Activated CD4-positive, alpha-beta T cell treated with anti-CD3 and anti-CD28 coated beads, Interleukin-2, amount 50 U/mL, for 24 hours (primary cell): ENCODE data around the gene ZNRF4.
A peak's percentile ranks its signal among the peaks of the same experiment; 100 is the strongest.
"Not testable (repeated sequence)": the region's sequence is repeated elsewhere in the genome, so short reads cannot be mapped to it uniquely, and the experiment has no call there.

Experiments used
- DNase-seq, 2 donors: peaks; one replicate each; pipeline ENCODE4 v3.0.0-alpha.2; 2020; ENCODE audit warnings: low read depth in 1 of 2, low spot score in 1 of 2

The ZNRF4 gene

DNA sequence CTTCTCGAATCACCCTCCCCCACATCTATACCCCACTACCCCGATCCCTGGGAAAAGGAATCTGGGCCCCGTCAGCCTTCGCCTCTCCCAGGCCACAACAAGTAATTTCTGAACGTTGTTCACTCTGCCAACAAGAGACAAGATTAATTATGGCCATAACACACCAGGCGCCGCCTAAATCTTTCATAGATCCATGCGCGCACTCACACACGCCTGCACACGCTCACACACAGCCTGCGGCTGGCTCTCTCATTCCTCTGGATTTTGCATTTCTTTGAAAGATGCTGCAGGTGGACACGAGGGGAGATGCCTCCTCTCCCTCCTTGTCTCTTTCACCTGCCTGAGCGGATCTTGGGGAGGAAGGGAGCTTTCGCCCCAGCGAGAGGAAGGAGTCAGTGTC lies 17.1 kb downstream of the ZNRF4 start:
- DNase-seq: no peak

DNA sequence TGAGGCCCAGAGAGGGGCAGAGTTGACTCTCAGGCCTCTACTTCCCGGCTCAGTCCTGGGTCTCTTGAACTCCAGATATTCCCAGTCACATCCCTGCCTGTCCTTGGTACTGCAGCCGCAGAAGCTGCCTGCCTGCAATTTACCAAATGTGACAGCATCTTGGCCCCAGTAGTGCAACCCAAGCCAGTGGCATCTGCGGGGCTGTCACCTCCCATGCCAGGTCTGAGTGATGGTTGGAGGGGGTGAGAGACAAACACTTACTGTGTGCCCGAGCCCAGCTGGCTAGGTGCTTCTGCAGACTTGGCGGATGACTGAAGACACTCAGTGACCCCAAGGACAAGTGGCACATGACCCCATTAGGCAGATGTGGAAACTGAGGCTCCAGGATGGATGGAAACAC lies 18.4 kb downstream of the ZNRF4 start:
- no peak for DNase-seq

DNA sequence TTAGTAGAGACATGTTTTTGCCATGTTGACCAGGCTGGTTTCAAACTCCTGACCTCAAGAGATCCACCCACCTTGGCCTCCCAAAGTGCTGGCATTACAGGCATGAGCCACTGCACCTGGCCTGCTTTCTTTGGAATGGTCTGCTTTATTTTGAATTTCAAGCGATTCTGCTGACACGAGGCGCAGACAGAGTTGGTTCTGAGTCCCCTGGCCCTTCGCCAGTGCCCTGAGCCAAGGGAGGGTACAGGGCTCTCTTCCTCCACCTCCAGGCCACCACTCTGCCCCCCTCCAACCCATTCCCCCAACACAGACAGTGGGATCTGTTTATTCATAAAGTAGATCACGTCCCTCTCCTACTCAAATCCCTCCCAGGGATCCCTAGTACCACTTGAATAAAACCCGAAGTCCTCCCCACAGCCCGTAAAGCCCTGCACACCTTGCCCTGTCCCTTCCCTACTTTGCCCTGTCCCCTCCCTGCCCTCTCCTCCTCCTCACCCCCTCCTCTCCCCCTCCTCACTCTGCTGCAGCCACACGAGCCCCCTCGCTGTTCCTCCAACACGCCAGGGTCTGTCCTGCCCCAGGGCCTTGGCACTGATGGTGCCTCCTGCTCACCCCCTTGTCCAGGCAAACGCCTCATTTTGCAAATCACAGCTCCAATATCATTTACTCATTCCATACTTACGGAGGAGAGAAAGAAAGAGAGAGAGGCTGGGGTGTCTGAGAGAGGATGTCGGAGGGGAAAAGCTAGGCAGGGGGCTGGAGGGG lies 22.4 kb downstream of the ZNRF4 start:
- no peak for DNase-seq

DNA sequence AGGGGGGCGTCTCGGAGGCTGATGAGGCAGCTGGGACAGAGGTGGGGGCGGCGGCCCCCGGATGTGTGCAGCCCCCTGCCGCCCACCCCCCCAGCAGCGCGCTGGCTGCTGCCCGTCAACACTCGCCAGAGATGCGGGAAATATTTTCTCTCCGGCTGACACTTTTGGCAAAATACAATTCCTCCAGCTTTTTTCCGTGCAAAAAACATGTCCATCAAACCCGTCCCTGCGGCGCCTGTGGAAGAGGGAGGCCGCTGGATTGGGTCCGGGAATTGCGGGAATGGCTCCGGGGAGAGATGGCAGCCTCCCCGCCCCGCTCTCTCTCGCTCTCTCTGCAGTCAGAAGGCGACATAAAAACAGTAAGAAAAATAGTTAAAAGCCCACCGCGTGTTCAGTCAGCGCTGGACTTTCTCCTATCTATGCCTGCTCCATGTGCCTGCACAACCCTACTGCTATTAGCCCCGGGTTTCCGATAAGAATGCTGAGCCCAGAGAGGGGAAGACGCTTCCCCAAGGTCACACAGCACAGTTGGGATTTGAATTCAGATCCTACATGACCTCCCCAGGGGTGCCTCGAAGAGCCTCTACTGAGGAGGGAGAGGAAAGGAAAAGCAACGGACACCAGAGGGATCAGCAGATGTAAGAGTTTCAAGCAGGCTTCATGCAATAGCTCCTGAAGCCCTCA lies 23.2 kb downstream of the ZNRF4 start:
- no peak for DNase-seq

DNA sequence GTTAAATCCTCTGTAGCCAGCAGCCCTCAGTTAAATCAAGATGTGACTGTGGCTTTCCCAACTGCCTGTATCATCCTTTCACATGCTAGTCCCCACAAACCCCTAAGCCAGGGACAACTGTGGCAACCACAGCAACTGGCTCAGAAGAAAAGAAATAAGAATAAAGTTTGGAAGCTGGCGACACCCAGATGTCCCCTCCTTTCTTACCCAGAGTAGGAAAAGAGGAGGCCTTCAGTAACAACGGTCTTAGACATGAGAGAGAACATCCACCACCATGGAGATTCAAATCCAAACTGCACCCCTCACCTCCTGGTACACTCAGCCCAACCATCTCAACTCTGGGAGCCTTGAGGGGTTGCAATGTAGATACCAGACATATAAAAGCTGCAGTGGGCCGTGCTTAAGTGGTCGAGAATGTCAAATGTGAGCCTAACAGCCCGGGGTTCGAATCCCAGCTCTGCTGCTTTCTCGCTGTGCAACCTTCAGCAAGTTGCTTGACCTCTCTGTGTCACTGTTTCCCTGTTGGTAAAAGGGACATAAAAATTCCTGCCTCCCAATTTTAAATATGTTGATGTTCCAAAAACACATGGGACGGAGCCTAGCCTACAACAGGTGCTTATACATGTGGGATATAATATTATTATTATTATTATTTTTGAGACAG lies 23.8 kb downstream of the ZNRF4 start:
- no peak for DNase-seq

DNA sequence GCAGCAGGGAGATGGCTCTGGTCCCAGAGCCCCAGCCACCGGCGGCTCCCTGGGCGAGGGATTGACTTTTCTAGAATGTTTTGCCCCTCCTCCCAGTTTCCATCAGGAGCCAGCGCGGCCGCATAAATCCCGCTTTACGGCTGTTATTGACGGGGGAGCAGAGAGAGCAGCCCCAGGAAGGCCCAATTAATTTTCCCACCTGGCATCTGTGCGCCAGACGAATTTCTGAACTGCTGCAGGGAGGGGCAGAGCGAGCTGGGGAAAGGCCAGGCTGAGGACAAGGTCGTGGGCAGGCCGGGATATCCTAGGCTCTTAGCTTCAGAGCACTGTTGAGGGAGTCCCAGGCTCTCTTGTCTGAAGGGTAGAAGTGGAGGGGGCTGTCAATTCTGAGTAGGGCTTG lies 24.7 kb downstream of the ZNRF4 start:
- no peak for DNase-seq

DNA sequence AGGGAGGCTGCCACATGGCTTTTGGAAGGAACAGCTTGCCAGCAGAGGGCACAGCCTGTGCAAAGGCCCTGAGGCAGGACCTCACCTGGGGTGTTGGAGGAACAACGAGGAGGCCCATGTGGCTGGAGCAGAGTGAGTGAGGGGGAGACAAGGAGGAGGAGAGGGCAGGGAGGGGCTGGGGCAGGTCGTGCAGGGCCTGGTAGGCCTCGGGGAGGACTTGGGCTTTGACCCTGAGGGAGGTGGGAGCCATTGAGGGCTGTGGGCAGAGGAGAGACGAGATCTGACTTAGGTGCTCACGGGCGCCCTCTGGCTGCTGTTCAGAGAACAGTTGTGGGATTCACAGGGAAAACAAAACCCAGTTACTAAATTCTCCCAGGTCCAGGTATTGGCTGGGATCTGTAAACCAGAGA lies 25.2 kb downstream of the ZNRF4 start:
- DNase-seq: peak in 1 of 2 donors; percentile 2

DNA sequence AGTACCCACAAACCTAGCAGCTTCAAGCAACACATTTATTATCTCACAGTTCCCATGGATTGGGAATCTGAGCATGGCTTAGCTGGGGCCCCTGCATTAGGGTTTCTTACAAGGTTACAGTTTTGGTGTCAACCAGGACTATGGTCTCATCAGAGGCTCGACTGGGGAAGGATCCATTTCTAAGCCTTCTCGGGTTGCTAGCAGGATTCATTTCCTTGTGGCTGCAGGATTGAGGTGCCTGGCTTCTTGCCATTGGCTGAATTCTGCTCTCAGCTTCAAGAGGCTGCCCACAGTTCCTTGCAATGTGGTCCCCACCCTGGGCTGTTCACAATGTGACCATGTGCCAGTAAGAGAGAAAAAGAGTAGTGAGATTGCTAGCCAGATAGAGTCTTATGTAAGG lies 26.7 kb downstream of the ZNRF4 start:
- DNase-seq: no peak

DNA sequence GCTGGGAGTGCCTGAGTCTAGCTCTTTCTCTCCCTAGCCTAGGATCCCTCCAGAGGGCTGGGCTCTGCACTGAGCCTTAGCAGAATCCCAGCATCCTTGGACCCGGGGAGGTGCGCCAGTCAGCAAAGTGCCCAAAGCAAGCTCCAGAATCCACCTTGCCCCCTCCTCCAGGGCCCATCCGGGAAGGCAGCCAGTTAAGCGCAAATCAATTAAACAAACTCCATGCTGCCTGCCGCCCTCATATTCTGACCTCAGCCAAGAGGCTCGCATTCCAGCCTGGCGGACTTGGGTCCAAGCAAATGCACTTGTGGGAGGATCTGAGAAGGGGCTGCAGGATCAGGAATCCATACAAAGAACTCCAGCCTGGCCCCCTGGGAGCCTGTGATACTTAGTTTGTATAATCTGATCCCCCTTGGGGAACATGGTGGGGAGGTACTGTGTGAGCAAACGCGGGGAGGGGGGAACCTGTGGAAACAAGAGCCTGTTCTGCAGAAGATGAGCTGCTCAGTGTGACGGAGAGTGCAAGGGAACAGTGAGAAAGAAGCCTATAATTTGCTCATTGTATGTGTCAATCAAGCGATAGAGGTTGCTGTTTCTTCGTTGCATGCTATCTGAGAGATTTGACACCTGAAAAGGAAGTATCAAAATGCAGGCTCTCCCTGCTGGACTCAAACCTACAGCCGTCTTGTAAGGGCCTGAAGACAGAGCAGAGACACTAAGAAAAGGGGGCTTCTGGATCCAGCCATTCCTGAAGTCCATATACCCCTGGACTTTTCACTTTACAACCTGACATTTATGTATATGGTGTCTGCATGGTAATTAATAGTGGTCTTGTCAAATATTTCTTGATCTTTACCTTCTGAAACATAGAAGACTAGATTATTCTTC lies 29.4 kb downstream of the ZNRF4 start:
- no peak for DNase-seq

DNA sequence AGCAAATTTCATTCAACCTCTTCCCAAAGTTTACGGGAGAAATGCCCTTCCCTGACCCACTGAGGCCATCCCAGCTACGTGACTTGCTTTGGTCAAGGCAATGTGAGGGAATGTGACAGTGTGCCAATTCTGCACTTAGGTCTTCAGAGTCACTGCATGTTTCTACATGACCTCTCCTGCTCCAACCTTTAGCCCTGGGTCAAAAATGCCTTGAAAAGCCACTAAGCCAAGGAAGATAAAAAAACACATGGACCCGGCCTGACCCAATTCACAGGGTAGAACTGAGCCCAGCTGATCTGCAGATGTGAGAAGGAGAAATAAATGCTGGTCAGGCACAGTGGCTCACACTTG lies 30.0 kb downstream of the ZNRF4 start:
- no peak for DNase-seq

DNA sequence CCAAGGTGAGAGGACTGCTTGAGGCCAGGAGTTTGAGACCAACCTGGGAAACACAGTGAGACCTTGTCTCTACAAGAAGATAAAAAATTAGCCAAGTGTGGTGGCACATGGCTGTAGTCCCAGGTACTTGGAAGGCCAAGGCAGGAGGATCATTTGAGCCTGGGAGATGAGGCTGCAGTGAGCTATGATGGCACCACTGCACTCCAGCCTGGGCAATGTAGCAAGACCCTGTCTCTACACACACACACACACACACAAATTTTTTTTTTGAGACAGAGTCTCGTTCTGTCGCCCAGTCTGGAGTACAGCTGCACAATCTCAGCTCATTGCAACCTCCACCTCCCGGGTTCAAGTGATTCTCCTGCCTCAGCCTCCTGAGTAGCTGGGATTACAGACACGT lies 30.4 kb downstream of the ZNRF4 start:
- DNase-seq: not testable (repeated sequence)

DNA sequence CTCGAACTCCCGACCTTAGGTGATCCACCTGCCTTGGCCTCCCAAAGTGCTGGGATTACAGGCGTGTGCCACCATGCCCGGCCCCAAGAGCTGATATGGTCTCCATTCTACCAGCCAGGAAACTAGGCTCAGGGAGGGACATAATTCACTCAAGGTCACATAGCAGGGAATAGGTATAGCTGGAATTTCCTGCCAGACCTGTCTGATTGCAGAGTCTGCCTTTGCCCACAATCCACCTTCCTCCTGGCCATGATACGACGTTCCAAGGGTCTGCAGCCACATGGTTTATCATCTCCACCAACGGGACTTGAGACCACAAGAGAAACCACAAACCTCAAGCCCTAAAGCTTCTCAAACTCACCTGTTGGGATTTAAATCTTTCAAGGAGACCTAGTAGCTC lies 32.0 kb downstream of the ZNRF4 start:
- DNase-seq: no peak

DNA sequence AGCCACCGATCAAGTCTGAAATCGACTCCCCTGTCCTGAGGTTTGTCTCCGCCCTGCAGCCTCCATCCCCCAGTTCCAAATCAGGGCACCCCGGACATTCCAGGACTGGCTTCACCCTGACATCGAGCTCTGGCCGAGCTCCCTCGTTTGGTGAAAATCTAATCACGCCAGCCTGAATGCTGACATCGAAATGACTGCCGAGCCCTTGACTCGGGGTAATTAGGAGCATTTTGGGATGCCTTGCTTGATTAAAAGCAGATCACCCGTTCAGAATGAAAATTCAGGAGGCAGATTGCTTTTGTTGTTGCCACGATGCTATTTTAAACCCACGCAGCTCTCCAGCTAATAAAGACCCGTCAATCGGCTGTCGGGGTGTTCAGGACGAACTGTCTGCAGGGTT lies 34.3 kb downstream of the ZNRF4 start:
- no peak for DNase-seq

DNA sequence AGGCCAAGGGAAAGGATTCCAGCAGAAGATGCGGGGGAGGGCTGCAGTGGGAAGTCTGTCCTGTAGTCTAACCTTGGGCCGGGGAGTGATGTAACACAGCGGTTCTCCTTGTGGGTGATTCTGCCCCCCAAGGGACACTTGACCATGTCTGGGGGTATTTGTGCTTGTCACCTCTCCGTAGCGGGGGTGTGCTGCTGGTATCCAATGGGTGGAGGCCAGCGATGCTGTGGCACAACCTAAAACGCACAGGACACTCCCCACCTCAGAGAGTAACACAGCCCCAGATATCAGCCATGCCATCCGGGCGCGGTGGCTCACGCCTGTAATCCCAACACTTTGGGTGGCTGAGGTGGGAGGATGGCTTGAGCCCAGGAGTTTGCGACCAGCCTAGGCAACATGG lies 36.3 kb downstream of the ZNRF4 start:
- no peak for DNase-seq

DNA sequence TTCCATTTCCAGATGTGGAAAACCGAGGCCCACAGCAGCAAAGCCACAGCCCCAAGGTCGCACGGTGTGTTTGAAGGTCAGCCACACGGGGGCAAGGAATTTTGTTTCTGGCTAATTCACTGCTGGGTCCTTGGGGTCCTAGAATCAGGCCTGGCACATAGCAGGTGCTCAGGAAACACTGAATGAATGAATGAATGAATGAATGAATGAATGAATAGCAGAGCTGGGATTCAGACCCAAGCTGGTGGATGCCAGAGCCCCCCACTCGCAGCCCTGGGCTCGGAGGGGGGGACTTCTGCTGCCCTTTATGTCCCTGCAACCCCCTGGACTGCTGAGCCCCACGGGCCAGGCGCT lies 37.0 kb downstream of the ZNRF4 start:
- no peak for DNase-seq

DNA sequence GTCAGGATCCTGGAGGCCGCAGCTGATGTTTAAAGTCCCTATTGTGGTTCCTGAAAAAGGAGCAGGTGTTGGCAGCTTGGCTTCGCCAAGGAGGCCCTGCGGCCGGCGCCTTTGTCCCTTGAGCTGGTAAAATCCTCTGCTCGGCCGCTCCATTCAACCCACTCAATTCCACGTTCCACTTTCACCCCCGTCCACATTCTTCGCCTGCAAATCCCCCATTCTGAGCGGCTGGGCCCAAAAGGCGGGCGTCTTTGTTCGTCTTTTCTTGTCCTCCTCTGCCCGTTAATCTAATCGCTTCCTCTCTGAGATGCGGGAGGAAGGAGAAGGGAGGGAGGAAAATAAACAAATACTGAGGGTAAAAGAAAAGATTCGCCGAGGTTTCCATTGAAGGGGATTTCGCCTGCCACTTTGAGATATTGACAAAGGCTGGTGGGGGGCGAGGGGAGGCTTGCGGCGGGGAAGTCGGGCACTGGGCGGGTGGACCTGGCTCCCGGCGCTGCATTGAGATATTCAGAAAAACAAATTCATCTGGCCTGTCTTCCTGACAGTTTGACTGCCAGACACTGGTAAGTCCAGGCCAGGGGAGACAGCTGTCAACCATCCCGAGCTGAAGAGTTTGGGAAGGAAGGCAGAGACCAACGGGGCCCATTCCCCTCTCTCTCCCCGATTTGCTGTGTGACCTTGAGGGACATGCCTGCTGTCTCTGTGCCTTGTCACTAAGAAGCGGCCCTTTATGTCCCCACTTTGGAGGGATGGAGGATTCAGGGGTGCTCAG lies 37.6 kb downstream of the ZNRF4 start:
- no peak for DNase-seq

DNA sequence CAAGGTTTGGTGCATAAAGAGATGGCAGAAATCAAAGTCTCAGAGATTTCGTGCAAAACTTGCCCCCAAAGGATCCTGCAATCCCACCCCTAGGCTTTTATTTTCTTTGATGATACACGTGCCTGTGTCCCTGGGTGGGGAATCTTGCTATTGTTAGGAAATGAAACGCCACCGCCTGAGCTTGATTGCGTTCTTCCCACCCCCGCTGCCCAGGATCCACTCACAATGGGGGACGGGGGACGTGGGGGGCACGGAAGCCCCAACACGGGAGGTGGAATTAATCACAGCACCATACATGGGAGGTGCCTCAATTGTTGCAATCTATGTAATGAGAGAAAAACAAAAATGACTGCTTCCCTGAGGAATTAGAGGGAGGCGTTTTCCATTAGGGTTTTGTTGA lies 39.6 kb downstream of the ZNRF4 start:
- no peak for DNase-seq

DNA sequence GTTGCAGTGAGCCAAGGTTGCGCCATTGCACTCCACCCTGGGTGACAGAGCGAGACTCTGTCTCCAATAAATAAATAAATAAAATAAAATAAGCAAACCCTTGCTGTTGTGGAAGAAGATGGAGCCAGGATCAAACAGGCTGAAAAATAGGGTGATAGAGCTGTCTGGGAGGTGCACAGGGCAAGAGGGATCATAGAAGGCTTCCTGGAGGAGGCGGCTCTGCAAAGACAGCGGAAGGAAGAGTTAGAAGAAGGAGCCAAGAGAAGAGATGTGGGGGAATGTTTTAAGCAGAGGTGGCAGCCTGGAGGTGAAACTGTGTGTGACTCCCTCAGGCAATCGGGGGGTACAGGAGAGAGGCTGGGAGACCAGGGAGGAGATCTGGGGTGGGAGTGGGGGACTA lies 40.6 kb downstream of the ZNRF4 start:
- DNase-seq: no peak

DNA sequence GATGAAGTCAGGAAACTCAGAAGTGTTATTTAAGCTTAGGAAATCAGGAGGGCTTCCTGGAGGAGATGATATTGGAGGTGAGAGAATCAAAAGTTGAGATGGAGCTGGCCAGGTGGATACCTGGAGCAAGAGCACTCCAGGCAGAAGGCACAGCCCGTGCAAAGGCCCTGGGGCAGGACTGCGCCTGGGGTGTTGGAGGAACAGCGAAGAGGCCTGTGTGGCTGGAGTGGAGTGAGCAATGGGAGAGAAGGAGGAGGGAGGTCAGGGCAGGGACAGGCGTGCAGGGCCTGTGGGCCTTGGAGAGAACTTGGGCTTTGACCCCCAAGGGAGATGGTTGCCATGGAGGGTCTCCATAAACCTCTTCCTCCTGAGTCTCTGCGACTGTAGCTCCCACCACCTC lies 42.1 kb downstream of the ZNRF4 start:
- no peak for DNase-seq

DNA sequence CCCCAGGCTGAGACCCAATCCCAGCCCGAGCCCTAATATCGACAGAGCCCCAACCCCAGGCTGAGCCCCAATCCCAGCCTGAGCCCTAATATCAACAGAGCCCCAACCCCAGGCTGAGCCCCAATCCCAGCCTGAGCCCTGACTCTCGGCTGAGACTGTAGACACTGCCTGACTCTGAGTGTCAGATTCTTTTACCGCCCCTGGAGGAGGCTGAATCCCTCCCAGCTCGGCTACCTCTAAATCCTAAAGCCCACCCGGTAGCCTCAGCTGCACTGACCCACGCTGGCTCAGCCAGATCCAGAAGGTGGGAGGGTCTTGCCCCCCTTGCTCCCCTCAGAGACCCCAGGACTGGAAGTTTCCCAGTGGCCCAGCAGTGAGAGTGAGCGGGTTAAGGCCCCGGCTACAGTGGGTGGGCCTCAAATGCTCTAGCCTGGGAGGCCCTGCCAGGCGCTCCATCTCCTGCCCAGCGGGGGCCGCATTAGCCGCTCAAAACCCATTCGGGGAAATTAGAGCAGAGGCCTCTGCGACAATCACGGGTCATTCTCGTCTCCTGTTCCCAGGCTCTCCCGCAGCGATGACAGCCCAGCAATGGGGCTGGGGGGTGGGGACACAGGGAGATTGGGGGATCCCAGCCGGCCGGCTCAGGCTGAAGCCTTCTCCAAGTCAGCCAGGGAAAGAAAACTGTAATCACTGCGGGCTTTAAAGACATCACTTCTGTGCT lies 43.8 kb downstream of the ZNRF4 start:
- no peak for DNase-seq
